Hepatocyte (in vitro differentiated cells): ENCODE measurements around the gene SSBP3. TPM values are rescaled to one million over a fixed set of nuclear protein-coding genes. Genes with fewer than 3 reads are reported as not detected.

Source experiments
- DNase-seq: peaks from one replicate; pipeline ENCODE4 v3.0.0-alpha.2; 2016; ENCODE audit warnings: low spot score
- H2AFZ ChIP-seq: fragments of 200-600 bp; sonication (generic); 2 replicates; pipeline ENCODE4 v1.6.0; 2016; ENCODE audit warnings: antibody characterized with exemption, mild to moderate bottlenecking
- H3K27ac ChIP-seq: fragments of 200-600 bp; sonication (generic); 2 replicates; pipeline ENCODE4 v1.5.1; 2016; ENCODE audit warnings: mild to moderate bottlenecking
- H3K27me3 ChIP-seq: fragments of 200-600 bp; sonication (generic); 2 replicates; pipeline ENCODE4 v1.6.1; 2016
- H3K36me3 ChIP-seq: fragments of 200-600 bp; sonication (generic); replicated peaks from 2 replicates; pipeline ENCODE4 v1.5.1; 2016; ENCODE audit warnings: low read depth; ENCODE audit not compliant: insufficient read depth
- H3K4me1 ChIP-seq: fragments of 200-600 bp; sonication (generic); 2 replicates; pipeline ENCODE4 v1.5.1; 2016; ENCODE audit warnings: mild to moderate bottlenecking, moderate library complexity; ENCODE audit not compliant: insufficient read depth
- H3K4me2 ChIP-seq: fragments of 200-600 bp; sonication (generic); 2 replicates; pipeline ENCODE4 v1.6.0; 2016
- H3K4me3 ChIP-seq: fragments of 200-600 bp; sonication (generic); 2 replicates; pipeline ENCODE4 v1.5.1; 2016; ENCODE audit warnings: mild to moderate bottlenecking
- H3K79me2 ChIP-seq: fragments of 200-600 bp; sonication (generic); 2 replicates; pipeline ENCODE4 v1.6.0; 2017; ENCODE audit warnings: mild to moderate bottlenecking
- H3K9me2 ChIP-seq: fragments of 200-600 bp; sonication (generic); replicated peaks from 2 replicates; pipeline ENCODE4 v1.6.0; 2017; ENCODE audit warnings: mild to moderate bottlenecking; ENCODE audit not compliant: insufficient read depth
- H3K9me3 ChIP-seq: fragments of 200-600 bp; sonication (generic); 2 replicates; pipeline ENCODE4 v1.5.1; 2016; ENCODE audit warnings: low read depth, mild to moderate bottlenecking
- H4K20me1 ChIP-seq: fragments of 200-600 bp; sonication (generic); 2 replicates; pipeline ENCODE4 v1.6.0; 2016; ENCODE audit warnings: mild to moderate bottlenecking; ENCODE audit not compliant: insufficient read depth, poor library complexity, severe bottlenecking
- EZH2 ChIP-seq: fragments of 200-600 bp; sonication (generic); IDR thresholded peaks from 2 replicates; pipeline ENCODE4 v1.6.1; 2016; ENCODE audit warnings: antibody characterized with exemption, mild to moderate bottlenecking, borderline replicate concordance
- EZH2phosphoT487 ChIP-seq: fragments of 200-600 bp; sonication (generic); IDR thresholded peaks from one replicate; pipeline ENCODE4 v1.6.1; 2018; ENCODE audit warnings: antibody characterized with exemption, mild to moderate bottlenecking, low read depth, moderate library complexity; ENCODE audit not compliant: unreplicated experiment, severe bottlenecking
- WGBS: methylation state at CpG from one replicate; pipeline ENCODE4 v1.1.6; 2016; ENCODE audit warnings: low lambda C conversion rate; ENCODE audit errors: missing lambda C conversion rate; 5-methylcytosine and 5-hydroxymethylcytosine counted together
- polyA plus RNA-seq: library from polyadenylated mRNA; unstranded; fragments of >200 nt; fragmentation: Nextera tagmentation; extraction: Ambion mirVana; gene quantifications from 2 replicates; pipeline ENCODE4 v1.2.1, GENCODE V29; 2016
- total RNA-seq: library from RNA; depleted of rRNA; stranded (reverse); fragments of >200 nt; gene quantifications from 2 replicates; pipeline ENCODE4 v1.2.3, GENCODE V29; 2014
- TF ChIP-seq, protein P1 (sequence below): fragments of 200-600 bp; sonication (generic); IDR thresholded peaks from 2 replicates; pipeline ENCODE4 v1.5.1; 2016; ENCODE audit warnings: antibody characterized with exemption, mild to moderate bottlenecking; ENCODE audit not compliant: poor library complexity

SSBP3 gene
- total and polyA plus RNA-seq, 2 experiments from 2014 or later = 25.8 to 47.2 TPM

DNA sequence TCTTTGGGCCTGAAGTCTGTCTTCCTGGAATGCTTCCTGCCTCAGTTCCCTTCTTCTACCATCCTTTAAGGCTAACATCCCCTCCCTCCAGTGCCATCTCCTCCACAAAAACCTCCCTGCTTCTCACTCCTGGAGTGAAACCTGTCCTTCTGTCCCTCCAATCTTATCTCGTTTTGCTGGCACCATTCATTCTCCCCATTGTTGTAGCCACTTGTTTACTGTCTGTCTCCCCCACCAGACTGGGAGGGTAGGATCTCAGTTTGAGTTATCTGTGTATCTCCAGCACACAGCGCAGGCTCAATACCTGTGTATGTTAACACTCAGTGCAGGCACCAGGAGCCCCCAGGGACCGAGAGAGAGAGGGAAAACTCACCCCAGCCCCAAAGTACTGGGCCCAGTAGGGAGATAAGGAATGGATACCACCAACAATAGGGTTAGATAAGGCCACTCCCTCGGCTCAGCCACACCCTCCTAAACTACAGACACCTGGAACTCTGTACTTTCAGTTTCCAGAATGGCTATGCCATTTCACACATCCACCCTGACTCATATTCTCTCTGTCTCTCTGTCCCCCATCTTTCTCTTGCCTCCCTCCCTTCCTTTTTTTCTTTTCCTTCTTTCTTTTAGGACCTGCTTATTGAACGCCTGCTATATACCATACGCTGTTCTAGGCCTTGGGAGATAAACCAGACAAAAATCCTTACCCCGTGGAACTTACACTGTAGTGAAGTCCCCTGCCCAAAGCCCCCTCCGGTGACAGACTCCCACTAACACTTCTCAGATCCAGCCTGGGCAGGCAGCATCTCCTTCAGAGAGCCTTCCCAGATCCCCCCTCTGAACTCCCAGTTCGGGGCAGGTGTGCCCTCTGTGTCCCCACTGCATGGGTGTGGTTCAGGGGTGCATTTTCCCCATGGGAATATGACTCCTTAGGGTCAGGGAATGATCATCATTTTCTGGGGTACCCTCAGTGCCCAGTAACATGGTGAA, 3.3 kb upstream of the SSBP3 start:
- Histone ChIP-seq H2AFZ (no peak overlapping the region), H3K4me1 (peaks cover 24% of the 10 kb centered on the region), H3K36me3 (no peaks in the 10 kb centered on the region), H3K27ac (peak overlapping the region; percentile 92), H3K9me3 (no peaks in the 10 kb centered on the region), H3K79me2 (peaks cover 12% of the 10 kb centered on the region), H3K4me3 (no peak overlapping the region), H3K27me3 (no peaks in the 10 kb centered on the region), H3K4me2 (no peak overlapping the region), H4K20me1 (peaks cover 7% of the 10 kb centered on the region), H3K9me2 (no peaks in the 10 kb centered on the region)
- DNase-seq = no peak
- WGBS = 56% methylated on average over 9 of the region's 9 CpGs
- TF ChIP-seq EZH2phosphoT487 (no peak), EZH2 (no peak)
- TF ChIP-seq, protein P1, sequence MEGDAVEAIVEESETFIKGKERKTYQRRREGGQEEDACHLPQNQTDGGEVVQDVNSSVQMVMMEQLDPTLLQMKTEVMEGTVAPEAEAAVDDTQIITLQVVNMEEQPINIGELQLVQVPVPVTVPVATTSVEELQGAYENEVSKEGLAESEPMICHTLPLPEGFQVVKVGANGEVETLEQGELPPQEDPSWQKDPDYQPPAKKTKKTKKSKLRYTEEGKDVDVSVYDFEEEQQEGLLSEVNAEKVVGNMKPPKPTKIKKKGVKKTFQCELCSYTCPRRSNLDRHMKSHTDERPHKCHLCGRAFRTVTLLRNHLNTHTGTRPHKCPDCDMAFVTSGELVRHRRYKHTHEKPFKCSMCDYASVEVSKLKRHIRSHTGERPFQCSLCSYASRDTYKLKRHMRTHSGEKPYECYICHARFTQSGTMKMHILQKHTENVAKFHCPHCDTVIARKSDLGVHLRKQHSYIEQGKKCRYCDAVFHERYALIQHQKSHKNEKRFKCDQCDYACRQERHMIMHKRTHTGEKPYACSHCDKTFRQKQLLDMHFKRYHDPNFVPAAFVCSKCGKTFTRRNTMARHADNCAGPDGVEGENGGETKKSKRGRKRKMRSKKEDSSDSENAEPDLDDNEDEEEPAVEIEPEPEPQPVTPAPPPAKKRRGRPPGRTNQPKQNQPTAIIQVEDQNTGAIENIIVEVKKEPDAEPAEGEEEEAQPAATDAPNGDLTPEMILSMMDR = no peak

DNA sequence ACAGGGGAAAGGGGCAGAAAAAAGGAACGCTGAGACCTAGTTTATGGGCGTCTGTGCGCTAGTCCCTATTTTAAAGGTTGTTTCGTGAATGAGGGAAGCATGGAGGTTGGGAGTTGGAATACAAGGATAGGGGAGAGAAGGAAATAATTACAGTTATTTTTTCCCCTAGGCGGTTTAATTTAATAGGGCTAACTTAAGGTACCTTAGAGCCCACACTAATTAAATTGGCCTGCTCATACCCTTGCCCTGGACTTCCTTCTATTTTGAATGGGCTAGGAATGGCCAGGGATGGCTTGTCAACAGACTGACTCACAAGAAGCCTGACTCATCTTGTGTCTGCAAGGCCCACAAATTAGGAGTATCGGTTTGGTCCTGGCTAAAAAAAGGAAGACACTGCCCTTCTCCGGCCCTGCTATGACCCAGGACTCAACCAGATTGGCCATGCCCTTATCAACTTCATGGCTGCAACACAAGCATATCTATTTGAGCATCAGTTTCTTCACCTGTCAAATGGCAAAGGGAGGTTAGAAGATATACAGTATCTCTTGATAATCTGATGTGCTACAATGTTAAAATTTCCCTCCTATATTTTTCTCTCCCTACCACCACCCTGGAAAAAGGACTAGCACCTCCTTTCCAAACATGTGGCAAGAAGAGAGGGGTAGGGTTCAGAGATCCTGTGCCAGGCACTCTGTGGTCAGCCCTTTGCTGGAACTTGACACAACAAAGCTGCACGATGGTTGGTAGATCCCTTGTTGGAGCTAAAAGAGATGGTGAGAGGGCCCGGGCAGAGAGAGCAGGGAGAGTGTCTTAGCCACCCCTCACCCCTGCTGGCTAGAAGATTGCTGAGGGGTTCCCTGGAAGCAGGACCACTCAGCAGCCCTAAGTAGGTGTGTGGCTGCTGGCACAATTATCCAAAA, 2.2 kb upstream of the SSBP3 start:
- H4K20me1 ChIP-seq = peaks cover 15% of the 10 kb centered on the region
- no peaks in the 10 kb centered on the region for H3K27me3 ChIP-seq
- peak overlapping the region; percentile 9 for H2AFZ ChIP-seq
- H3K9me3 ChIP-seq = no peaks in the 10 kb centered on the region
- H3K36me3 ChIP-seq = no peaks in the 10 kb centered on the region
- no peaks in the 10 kb centered on the region for H3K9me2 ChIP-seq
- peaks cover 22% of the 10 kb centered on the region for H3K79me2 ChIP-seq
- peaks cover 33% of the 10 kb centered on the region for H3K4me1 ChIP-seq
- no peak overlapping the region for H3K4me3 ChIP-seq
- 49% methylated on average over 9 of the region's 9 CpGs for WGBS
- TF ChIP-seq EZH2 (no peak), EZH2phosphoT487 (no peak)
- TF ChIP-seq, protein P1 = no peak
- peak overlapping the region; percentile 92 for H3K27ac ChIP-seq
- no peak for DNase-seq
- H3K4me2 ChIP-seq = peak overlapping the region; percentile 68

DNA sequence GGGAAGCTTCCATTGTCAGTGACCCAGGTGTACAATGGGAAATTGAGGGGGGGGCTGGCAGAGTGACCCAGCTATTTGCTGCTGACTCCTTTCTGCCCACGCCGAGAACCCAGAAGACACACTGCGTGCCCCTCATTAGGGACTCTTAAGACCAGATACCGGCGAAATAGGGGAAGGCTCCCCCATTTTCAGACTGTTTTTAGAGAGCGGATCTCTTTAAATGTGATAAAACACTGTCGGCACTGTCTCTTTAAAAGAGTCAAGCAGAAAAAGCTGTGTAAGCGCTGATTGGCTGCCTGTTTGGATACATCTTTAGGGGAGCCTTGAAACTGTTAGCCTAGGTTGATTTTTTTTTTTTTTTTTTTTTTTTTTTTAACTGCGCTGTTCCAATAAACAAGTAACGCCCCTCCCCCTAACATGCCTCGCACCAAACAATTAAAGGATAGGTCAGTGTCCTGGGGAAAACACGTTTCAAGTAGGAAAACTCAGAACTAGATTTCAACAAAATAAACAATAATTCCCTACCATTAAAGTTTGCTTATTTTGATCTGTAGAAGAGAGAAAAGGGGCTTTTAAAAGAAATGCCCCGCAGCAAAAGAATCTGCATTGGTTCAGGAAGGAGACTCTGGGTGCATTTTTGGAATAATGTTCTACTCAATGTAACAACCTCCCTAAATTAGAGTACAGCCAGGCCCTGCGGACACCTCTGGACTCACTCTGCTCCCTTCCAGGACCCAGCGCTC, 1.4 kb upstream of the SSBP3 start:
- peak overlapping the region; percentile 46 for H2AFZ ChIP-seq
- H3K9me3 ChIP-seq = no peaks in the 10 kb centered on the region
- peaks cover 31% of the 10 kb centered on the region for H3K79me2 ChIP-seq
- peak overlapping the region; percentile 97 for H3K4me2 ChIP-seq
- peaks cover 41% of the 10 kb centered on the region for H3K4me1 ChIP-seq
- DNase-seq = peak; percentile 93
- H3K9me2 ChIP-seq = no peaks in the 10 kb centered on the region
- WGBS = 6% methylated on average over 15 of the region's 15 CpGs
- no peaks in the 10 kb centered on the region for H3K27me3 ChIP-seq
- H3K27ac ChIP-seq = peak overlapping the region; percentile 94
- peak overlapping the region; percentile 98 for H3K4me3 ChIP-seq
- TF ChIP-seq EZH2 = no peak
- TF ChIP-seq, protein P1 = no peak
- TF ChIP-seq EZH2phosphoT487 = no peak
- H3K36me3 ChIP-seq = no peaks in the 10 kb centered on the region
- H4K20me1 ChIP-seq = peaks cover 23% of the 10 kb centered on the region
